Stimulated activated CD8-positive, alpha-beta memory T cell treated with anti-CD3 and anti-CD28 coated beads, Interleukin-2, amount 100 ng/mL, for 48 hours (primary cell): ENCODE data around the gene UVRAG.

Source experiments
- DNase-seq, 2 donors: peaks; one replicate each; pipeline ENCODE4 v3.0.0-alpha.2; 2020; ENCODE audit warnings: low read depth in 2 of 2

The UVRAG gene

DNA sequence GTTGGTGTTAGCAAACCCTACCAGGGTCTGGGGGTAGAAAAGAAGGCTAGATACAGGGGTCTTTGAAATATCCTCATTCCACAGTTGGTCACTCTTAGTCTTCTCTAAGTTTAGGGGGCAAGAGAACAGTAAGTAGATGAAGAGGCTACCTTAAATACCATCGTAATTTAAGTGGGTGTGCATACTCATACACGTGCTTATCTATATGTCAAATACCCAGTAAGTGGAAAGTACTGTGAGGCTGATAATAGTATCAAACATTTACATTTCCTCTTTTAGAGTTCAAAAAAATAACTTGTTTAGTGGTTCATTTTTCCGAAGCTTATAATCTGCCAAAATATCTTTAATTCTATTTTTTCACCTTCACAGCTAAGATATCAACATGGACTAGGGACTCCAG, 300.5 kb downstream of the UVRAG start:
- DNase-seq: no peak

DNA sequence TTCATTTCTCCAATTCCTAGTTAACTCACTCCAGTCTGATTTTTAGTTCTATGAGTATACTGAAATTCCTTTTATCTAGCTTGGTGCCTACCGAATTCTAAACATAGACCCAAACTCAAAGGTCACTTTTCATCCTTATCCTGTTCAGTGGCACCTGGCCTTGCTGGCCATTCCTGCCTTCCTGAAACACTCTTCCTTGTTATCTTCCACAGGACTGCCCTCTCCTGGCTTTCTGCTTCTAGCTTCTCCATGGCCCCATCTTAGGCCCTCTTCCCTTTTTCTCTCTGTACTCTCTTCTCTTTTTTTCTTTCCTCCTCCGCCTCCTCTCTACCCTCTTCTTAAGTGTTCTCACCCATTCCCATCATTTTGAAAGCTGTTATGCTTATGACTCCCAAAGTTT, 304.0 kb downstream of the UVRAG start:
- DNase-seq: no peak

DNA sequence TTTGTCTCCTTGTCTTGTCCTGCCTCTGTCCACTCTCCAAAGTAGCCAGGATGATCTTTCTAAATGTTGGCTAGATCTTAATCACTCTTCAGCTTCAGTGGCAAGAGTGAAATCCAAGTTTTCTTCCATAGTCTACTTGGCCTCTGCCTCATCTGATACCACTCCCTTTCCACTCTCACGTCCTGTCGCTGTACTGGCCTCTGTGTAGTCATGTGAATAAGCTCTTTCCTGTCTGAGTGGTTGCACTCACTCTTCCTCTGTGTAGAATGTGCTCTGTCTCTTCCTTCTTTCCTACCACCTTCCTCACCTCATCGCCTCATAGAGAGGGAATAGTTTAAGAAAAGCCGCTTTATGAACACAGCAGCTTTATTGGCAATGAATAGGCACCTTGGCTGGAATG, 304.8 kb downstream of the UVRAG start:
- DNase-seq: no peak

DNA sequence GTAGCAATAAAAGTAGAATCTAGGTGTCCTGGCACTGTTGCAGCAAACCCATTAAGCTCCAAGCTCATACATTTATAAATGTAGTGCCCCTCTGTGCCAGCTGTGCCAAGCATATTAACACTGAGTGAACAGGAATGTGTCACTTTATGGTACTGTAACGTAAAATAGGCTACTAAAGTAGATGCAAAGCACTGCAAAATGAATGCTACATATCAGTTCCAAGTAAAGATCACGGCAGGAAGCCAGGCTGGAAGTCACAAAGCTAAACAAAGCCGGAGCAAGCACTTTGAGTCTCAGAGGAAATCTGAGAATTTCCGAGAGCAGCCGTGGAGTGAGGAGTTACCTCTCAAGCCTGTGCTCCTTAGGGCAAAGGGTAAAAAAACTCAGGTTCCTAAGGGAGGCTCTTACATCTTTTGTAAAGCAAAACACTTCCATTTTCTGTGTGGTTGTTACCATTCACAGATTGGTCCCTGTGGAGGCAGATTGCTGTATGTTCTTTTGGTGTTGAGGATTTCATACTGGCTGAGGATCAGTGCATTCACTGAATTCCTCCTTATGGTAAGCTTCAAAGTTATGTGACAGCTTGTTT, 305.6 kb downstream of the UVRAG start:
- DNase-seq: no peak

DNA sequence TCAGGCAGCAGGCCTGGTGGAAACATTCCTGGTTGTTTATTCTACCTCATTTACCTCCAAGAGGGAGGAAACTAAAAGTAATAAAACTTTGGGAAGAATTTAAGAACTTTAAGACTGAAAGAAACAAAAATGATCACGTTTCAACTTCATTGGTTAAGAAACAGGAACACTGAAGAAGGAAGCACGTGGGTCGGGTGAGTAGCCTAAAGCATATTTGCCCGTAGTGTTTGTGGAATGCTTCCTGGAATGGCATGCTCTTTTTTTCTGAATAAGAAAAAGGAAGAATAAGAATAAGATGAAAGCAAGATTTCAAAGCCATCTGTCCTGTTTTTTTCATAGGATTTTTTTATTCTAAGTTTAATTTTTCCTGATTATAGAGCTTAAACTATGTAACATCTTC, 308.2 kb downstream of the UVRAG start:
- DNase-seq: no peak

DNA sequence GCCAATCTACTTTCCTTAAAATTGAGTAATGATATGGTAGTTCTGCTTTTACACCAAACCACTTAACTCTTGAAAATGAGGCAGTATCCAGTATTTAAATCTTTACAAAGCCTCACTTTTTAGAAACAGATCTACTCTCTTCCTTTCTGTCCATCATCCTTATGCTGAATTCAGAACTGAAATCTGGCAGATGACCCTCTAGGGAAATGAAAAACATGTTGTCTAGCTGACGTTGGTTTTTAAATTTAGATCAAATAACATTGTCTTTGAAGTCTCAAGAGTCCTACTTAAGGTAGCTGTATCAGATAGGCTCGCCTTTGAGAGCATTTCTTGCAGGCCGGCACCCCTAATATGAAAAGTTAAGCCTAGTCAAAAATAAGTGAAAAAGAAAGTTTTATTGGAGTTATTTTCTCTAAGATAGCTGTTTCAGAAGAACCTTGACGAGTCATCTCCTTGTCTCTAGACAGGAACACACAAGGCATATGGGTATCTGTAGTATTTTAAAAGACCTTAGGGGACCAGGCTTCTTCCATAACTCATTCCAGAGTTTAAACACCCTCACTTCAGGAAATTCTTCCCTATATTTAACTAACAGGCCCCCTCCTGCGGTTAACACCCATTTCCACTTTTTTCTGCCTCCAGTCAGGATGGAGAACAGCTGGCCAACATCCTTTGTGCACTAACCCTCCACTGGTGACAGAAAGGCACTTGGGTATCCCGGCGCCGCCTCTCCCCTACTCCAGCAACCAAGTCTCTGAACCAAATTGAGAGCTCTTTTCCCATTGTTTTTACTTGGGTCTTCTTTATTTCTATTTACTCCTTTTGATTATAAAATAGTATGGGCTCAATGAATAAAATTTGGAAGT, 310.1 kb downstream of the UVRAG start:
- DNase-seq: no peak

DNA sequence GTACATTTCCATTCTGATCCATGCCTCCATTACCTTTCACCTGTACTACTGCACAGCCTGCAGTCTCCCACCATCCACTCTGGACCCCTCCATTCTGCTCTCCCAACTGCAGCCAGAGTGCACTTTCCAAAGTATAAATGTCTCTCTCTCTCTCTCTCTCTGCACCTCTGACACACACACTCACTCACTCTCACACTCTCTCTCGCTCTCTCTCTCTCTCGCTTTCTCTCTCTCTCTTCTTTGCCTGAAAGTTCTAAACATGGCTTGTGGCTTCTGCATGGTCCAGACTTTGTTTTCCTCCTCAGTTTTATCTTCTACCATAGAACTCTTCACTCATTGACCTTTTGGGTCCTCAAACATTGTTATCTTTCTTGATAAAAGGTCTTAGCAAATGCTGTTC, 314.7 kb downstream of the UVRAG start:
- DNase-seq: no peak

DNA sequence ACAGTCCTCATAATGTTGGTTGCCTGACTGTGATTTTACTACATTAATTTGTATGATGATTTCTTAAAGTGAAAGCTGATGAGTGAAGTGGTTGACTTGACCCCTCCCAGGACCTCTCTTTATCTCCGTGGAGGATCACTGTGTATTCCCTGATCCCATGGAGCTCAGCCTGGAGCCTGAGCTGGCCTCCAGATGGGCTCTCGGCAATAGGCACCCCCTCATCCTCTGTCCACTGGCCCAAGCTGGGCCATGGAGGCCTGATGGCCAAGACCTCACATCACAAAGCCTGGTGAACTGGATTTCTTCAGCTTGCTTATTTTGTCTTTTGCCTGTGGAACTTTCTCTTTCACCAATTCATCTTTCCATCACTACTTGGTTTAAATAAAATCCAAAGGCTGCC, 316.1 kb downstream of the UVRAG start:
- no peak for DNase-seq

DNA sequence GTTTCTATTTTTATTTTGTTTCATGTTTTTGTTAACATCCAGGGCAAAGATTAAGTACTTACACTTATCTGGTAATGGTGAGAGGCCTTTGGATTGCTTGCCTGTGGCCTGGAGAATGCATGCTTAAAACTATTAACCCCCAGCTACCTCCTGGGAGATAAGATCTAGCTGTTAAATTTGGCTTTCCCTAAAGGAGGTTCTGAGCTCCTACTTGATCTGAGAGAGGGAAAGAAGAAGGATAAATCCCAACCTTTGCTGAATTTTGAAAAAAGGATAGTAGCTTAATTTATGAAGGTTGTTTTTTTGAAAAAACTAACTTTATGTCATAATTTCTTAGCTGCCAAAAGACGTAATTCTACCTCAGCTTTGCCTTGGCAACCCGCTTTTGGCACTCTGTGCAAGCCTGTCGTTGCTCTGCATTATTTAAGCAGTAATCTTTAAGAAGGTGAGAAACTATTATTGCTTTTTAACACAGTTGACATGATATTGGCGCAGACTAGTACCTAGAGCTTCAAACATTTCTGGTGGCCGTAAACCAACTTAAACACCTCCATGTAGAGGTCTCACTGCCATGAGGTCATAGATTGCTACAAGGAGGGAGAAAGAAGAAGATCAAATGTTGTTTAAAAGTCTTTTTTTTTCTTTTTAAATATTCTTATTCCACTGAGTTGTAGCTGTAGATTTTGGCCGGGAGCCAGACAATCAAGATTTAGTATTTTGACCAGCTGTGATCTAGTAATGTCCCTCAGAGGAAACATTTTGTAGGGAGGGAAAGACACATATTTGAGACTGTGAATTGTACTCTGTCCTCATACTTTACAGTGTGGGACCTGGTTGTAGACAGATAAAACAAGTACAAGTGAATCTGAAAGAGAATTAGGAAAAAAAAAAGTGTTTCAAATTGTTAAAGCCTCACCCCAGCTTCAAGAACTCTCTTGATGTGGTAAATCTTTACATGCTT, 316.9 kb downstream of the UVRAG start:
- no peak for DNase-seq

DNA sequence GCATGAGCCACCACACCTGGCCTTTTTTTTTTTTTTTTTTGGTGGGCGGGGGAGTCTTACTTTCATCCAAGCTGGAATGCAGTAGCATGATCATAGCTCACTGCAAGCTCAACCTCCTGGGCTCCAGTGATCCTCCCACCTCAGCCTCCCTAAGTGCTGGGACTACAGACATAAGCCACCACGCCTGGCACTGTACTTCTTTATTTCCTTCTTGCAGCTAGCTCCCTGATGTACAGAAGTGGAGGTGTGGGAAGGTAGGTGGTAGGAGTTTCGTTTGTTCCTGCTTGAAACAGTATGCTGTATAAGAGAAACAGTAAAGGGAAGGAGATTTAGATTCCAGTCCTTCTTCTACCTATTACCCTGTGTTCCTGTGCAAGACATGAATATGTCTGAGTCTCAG, 319.2 kb downstream of the UVRAG start:
- DNase-seq: no peak

DNA sequence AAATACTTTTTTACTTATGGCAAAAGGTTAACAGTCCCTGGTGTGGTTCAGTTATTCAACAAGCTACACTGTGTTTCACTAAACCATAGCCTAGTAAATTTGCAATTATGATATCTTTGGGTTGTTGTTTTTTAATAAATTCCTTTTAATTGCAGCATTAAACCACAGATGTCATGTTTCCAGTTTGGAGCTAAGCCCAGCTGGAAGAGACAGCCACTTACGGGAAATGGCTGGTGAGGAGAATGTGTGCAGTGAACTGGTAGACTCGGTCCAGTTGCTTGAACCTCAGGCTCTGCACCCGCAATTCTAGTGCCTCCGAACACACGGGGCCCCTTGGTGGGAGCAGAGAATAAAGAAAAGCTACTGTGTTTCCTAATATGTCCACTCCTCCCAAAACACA, 320.5 kb downstream of the UVRAG start:
- DNase-seq: no peak

DNA sequence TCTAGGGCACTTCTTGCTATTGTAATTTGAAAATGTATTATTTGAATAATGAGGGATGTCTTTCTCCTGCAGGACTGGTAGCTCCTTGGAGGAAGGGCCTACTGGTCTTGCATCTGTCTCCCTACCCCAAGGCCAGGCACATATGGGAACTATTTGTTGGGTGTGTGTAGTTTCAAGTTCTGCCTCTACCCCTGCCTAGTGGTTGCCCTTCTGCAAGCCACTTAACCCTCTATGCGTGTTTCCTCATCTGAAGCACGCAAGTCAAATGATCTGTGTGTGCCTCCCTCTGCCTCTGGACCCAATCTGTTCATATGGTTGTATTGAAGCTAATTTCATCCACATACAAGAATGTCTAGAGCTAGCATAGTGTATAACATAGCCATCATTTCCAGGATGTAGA, 324.3 kb downstream of the UVRAG start:
- DNase-seq: no peak

DNA sequence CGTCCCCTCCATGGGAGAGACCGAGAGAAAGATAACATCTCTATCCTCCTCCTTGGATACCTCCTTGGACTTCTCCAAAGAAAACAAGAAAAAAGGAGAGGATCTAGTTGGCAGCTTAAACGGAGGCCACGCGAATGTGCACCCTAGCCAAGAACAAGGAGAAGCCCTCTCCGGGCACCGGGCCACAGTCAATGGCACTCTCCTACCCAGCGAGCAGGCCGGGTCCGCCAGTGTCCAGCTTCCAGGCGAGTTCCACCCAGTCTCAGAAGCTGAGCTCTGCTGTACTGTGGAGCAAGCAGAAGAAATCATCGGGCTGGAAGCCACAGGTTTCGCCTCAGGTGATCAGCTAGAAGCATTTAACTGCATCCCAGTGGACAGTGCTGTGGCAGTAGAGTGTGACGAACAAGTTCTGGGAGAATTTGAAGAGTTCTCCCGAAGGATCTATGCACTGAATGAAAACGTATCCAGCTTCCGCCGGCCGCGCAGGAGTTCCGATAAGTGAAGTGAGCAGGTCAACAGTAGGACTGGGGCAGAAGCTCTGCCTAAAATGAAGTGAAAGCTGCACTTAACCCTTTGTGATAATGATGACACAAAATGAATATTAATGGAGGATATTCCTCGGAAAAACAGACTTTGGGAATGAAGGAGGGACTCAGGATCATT, 326.0 kb downstream of the UVRAG start:
- no peak for DNase-seq

DNA sequence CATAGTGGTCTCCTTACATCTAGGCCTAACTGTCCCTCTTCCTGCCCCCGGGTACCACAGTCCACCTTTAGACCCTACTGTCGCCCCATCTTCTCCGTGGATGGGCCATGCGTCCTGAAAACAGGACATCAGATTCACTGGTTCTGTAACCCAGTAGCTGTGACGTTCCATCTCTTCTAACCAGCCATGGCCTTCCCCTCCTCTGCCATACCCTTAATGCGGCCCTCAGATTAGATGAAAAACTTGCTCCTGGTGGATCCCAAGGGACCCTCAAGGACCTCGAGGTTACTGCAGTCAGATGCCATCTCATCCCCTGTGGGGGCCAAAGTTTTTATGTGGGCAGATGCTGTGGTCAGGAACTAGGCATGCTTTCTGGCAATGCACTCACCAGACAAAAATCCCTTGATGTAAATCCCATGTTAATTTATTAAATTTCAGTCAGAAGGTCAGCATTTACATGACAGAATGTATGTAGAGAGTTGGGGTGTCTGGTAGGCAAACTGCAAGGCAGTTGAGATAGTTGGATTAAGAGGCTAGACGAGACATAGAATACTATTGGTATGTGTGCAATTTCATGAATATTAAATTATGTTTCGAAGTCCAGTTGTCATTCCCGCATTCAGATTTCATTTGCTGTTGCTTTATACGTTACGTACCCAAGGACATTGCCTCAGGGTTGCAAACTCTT, 327.0 kb downstream of the UVRAG start:
- no peak for DNase-seq

DNA sequence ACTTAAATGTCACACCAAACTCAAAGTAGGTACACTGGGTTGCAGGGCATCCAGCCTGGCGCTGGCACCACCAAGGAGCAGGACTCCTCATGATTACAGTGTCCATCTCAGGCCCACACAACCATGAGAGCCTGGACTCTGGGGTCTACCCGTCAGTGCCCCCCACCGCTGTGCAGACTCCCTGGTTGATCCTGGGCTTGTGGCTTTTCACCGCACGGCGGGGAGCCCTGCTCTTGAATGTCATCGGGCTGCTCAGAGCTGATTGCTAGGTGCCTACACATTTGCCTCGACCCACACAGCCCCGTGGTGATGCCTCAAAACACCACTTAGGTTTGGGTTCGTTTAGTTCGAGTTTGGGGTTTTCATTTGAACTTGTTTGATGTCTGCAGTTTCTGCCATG, 328.3 kb downstream of the UVRAG start:
- no peak for DNase-seq

DNA sequence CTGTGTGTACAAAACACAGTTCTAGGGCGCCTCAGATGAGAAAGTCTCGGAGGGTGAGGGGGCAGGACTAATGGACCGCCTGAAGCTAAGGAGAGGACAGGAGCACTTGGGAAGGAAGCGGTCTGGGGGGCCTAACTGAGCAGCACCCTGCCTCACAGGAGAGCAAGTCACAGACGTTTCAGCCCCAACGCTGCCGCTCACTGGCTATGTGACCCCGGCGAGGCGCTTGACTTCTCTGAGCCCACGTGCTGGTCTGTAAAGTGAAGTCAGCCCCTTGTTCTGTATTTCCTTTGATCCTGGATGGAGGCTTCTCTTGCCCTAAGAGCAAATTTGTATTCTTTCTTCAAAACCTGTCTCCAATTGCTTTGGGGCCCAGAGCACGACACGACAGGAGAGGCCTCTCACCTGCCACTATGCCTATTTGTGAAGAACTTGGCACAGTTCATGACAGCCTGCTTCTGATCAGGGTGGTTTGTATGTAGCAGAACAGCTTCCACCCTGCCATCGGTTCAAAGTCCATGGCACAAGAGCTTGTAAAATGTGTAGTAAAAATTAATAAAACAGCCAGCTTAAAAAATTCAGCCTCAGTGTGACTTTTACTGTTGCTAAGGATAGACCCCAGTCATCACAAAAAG, 332.2 kb downstream of the UVRAG start:
- DNase-seq: no peak

DNA sequence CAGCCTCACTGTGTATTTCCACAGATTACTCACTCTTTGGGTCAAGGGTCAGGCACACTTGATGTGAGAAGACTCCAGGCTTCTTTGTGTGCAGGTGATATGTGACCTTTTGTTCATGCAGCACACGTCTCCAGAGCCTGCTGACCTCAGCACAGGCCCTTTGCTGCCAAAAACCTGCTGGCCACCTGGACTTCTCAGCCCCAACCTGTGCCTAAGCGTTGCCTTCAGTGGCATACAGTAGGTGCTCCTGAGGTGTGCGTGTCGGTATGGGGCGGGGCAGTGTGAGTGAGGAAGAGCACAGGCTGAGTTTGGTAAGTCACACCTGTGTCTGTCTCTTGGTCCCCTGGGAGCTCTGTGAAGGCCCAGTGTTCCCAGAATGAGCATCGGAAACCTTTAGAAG, 333.2 kb downstream of the UVRAG start:
- no peak for DNase-seq

DNA sequence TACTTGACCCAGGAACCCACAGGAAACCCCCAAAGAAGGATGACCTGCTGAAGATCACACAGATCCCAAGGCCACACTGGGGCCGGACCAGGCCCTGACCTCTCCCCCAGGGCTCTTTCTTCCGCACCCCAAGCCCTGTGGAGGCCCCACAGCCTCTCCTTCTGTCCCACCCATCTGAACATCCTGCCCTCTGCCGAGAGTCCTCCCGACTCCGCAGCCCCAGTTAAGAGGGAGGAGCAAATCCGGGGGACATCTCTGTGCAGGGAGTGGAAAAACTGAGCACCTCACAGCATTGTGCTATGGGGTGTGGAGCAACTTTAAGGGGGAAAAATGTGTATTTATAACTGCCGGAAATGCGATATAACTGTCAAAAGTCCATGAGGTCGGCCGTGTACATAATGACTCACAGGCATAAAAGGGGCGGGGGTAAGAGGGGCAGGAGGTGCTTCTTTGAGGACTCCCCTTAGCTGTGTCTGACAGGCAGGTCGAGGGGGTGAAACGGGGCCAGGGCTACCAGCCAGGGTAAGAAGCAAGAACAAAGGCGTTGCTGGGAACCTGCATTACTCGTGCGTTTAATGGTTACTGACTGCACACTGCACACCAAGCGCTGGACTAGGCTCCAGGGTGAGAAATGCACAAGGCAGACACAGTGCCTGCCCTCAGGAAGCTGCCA, 334.1 kb downstream of the UVRAG start:
- DNase-seq: no peak

DNA sequence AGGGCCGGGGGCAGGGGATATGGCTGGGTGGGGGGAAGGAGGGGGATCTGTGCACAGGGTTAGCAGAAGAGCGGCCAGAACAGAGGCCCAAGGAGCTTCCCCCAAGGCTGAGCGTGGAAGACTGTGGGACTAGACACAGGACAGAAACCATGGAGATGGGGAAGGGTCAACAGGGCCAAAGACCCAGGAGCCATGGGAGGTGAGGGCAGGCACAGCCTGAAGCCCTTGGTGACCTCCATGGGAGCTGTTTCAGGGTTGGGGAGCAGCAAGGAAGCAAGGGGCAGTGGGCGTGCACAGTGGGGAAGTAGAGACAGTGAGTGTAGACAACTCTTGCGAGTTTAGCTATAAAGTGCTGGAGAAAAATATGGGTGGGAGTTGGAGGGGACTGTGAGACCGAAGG, 334.7 kb downstream of the UVRAG start:
- no peak for DNase-seq

DNA sequence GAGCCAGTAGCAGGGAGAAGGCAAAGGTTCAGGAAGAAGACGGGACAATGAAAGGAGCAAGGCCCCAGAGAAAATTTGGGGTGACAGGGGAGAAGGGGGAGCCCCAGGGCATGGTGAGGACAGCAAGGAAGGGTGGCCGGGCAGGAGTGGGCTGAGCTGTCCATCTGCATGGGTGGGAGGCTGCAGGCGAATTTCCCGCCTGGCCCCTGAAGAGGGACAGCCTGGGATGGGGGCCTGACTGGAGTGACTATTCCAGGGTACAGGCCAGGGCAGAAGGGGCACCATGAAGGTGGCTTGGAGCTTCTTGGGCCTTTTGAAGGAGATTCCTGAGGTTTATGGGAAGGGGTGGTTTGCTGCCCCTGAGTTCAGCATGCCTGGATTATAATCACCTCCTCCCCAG, 335.1 kb downstream of the UVRAG start:
- no peak for DNase-seq
